T-helper 22 cell (primary cell): ENCODE data around the gene IL7R.
"Not testable (repeated sequence)": the region's sequence is repeated elsewhere in the genome, so short reads cannot be mapped to it uniquely, and the experiment has no call there.

Source experiments
- DNase-seq: peaks from one replicate; pipeline ENCODE4 v3.0.0-alpha.2; 2020; ENCODE audit warnings: low read depth

The IL7R gene

DNA sequence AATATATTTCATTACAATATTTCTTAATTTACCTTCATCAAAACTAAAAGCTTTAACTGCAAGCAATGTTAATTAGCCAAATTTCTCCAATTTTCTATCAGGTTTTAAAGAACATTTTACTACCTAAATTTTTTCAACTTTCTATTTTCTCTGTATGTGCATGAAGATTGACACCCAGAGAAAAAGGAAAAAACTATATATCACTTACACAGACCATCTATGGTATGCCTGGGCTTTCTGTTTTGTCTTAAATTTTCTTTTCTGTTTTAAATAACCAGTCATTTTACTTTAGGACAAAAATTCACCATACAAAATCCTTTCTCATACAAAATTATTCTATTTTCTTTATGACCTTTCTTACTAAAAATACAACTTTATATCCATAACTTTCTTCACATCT lies 13.8 kb upstream of the IL7R start:
- DNase-seq = no peak

DNA sequence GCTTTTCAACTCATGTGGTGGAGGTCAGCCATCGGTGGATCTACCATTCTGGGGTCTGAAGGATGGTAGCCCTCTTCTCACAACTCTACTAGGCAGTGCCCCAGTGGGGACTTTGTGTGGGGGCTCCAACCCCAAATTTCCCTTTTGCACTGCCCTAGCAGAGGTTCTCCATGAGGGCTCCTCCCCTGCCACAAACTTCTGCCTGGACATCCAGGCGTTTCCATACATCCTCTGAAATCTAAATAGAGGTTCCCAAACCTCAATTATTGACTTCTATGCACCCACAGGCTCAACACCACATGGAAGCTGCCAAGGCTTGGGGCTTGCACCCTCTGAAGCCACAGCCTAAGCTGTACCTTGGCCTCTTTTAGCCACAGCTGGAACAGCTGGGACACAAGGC lies 11.2 kb upstream of the IL7R start:
- DNase-seq = not testable (repeated sequence)

DNA sequence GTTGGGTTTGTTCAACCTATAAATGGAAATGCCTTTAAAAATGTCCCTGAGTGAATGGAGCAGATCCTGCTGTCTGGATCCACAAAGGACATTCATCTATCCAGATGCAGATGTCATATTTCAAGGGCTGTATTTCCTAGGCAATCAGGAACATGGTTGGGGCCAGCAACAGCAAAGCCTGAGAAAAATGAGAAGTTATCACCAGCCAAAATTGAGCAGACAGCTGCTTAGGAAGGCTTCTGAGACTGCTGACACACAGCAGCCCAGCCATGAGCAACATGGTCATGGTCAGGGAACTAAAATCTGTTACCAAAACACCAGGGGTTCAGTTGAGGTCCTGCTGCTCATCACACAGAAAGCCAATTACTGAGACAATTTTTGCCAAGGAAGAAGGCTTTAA lies 9.2 kb upstream of the IL7R start:
- DNase-seq = no peak

DNA sequence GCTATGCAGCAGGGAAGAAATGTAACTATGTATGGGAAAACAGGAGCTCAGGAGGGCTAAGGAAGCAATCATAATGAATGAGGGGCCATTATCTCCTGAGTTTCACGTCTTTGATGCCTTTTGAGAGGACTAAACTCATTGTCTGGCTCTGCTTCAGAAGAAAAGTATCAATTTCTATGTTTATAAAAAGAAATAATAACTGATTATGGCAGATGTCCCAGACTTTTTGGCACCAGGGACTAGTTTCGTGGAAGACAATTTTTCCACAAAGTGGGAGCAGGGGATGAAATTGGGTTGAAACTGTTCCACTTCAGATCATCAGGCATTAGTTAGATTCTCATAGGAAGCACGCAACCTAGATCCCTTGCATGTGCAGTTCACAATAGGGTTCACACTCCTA lies 8.7 kb upstream of the IL7R start:
- DNase-seq = no peak

DNA sequence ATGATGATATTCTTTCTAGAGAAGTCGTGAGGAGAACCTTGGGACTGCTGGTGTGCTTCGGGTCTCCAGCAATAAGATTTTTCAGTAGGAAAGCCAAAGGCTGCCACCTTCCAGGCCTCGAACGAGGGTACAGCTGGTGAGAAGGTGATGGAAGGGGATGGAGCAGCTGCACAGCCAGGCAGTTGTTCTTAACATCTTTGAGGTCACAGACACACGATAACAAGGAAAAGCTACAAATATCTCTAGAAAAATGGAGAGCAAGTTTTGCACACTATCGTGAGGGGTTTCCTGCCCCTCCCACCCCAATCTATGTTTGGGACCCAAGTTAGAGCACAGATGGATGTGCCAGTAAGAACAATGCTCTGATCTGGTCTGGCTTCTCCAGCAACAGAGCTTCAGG lies 6.8 kb upstream of the IL7R start:
- no peak for DNase-seq

DNA sequence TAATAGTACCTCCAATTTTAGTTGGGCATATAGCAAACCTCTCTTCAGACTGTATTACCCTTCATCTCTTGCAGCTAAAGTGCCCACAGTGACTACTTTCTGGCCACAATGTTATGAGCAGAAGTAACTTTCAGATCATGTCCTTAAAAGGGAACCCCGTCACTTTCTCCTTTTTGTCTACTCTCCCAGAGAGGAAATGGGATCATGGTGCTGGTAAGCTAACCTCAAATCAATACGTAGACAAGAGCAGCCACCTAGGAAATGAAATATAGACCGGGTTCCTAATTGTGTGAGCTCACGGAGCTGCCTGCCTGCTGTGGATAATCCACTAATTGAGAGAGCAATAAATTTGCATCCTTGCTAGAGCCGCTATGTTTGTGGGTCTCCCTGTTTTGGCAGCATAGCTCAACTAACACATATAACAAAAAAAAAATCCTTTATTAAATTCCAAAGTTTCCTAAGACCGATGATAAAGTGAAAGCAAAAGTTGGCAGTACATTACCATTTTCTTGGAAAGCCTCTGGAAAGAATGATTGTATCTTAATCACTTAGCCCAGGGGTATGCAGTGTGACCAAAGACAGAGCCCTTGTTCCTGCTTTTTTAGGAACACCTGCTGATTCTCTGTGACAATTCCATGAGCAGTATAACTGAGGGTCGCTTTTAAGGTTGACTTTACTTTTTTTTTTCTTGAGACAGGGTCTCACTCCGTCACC lies 5.6 kb upstream of the IL7R start:
- no peak for DNase-seq

DNA sequence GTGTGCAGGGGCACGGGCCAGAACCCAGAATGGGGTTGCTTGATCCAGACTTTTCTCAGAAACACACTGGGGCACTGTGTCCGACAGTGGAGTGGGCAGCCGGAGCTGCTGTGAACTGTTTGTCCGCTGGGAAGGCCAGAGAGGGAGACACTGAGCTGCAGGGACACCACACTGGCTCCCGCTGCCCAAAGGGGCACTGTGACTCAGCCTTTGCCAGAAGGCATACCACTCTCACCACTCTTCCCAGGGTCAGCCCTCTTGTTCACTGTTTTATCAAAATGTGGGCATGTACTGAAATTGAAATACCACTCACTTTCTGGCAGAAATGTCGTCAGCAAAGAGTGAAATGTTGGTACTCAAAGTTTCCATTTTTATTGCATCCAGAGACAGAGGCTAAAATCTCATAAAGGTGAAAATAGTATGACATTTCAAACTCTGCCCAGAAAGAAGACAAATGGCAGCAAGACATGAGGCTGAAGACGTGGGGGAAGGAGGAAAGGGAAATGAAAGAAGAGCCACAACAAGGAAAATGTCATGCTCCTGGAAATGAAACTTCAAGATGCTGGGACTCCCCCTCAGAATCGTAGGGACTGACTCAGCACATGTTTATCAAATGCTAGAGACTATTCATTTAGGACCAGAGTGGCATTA lies 4.5 kb upstream of the IL7R start:
- DNase-seq = peak; percentile 39

DNA sequence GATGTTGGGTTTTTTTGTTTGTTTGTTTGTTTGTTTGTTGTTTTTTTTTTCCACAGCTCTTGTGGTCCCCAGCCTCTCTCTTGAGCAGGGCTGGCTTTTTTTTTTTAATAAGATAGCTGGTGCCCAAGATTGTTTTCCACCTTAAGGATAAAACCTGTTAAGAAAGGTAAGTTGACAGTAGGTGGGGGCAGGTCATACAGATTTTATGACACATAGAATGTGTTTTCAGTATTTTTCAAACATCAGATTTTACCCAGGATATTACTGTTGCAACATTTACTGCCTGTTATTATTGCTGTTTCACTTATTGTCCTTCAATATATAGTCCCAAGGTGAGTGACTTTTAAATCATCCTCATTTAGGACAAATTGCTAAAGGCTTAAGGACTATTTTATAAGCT lies 3.9 kb upstream of the IL7R start:
- no peak for DNase-seq

DNA sequence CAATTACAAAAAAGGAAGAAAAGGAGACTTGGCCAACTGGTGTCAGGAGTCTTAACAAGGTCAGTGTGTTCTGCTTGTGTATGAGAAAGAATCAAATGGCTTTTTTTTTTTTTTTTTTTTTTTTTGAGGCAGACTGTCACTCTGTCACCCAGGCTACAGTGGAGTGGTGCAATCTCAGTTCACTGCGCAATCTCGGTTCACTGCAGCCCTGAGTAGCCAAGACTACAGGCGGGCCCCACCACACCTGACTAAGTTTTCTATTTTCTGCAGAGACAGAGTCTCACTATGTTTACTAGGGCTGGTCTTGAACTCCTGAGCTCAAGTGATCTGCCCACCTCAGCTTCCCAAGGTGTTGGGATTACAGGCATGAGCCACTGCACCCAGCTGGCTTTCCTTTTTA lies 3.1 kb upstream of the IL7R start:
- DNase-seq = peak; percentile 63

DNA sequence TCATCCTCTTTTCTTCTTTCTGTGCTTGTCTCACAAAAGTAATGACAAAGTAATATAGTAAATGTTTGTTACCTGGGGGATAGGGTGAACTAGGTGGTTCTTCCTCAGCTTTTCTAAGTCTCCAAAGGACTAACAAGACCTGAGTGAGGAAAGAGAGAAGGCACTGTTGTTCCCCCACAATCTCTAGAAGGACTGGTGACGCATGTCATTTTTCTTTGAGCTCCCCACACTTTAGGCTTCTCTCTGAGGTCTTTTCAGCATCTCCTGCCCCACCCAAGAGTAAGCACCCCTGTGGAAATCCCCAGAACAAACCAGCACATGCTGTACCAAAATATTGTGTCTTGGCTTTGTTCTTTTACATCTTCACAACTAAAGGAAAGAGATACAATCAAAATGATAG lies 2.4 kb upstream of the IL7R start:
- DNase-seq = peak; percentile 80

DNA sequence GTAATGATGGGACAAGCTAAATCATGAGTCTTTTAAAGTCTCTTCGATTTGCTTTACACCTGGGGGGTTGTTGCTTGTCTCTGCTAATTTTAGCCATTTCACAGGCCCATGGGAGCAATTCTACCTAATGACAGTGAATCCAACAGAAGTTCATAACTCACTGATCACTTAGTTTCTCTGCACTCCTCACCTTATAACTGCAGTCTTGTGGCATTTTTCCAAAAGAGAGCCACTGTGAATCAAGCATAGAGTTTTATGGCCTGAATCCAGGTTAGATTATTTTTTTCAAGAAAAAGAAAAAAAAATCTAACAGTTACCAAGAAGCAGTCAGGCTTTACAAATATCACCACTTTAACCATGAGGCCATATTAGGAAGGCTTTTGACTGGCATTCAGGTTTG lies 1.5 kb upstream of the IL7R start:
- DNase-seq = no peak

DNA sequence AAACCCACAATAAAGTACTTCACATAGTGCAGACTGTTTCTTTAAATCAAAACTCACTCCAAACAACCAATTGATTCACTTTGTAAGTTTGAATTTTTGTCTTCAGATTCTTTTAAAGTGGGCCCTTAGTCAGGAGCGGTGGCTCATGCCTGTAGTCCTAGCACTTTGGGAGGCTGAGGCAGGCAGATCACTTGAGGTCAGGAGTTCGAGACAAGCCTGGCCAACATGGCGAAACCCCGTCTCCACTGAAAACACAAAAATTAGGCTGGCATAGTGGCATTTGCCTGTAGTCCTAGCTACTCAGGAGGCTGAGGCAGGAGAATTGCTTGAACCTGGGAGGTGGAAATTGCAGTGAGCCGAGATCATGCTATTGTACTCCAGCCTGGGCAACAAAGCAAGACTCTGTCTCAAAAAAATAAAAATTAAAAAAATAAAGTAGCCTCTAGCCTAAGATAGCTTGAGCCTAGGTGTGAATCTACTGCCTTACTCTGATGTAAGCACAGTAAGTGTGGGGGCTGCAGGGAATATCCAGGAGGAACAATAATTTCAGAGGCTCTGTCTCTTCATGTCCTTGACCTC lies 416 bp upstream of the IL7R start:
- not testable (repeated sequence) for DNase-seq

DNA sequence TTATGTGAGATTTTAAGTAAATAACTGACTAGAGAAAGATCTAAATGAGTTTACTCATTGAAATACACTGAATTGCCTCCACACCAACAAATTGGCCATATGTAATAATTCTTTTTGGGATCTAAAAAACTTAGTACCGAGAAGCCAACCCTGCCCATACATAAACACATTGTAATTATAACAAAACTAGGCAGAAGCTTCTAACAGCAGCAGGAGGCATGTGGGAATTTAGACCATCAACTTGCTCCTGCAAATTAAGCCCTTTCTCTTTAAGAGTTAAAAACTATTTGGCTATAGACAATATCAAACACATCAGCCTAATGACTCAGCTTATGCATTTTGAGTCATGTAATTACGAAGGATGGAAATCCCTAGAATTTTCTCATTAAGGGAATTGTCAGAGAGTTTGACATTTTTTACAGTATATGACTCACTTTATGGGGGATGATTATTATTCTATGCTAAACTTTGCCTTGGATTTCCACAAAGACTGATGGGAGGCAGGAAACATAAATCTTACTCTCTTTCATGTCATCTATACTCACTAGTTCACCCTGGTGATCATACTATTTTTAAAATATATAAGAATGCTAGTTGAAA lies 1.0 kb downstream of the IL7R start:
- DNase-seq = no peak

DNA sequence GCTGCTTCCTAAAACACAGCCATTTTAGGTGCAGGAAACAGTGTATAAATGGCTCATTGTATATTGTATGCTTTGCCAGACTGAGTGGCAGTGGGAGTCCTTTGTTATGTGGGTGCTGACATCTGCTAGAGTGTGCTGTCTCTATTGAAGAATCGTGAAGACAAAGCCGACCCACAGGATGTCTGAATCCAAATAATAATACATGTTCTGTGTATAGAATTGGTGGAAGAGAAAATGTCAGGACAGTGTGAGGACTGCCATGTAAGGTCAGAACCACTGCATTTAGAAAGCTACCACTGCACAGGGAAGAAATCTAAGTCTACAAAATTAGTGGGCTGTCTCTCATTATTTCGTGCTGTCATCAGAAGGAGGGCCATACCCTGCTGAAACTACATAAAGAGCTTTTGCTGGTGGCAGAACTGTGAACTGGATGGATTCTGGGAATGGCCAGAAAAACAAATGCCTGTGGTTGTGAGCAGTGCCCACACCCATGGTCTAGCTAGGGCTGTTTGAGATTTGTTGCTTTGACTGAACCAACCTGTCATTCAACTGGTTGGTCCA lies 2.5 kb downstream of the IL7R start:
- no peak for DNase-seq

DNA sequence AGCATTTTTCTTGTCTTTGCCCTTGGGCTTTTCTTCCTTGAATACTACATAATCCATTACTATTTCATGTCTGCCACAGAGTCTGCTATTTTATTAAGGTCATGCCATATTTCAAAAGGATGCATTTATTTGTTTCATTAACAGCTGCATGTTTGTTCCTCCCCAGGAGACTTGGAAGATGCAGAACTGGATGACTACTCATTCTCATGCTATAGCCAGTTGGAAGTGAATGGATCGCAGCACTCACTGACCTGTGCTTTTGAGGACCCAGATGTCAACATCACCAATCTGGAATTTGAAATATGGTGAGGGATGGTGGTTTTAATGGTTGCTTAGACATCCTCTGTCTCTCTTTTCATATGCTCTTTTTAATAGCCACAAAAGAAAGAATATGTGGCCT lies 4.0 kb downstream of the IL7R start:
- no peak for DNase-seq

DNA sequence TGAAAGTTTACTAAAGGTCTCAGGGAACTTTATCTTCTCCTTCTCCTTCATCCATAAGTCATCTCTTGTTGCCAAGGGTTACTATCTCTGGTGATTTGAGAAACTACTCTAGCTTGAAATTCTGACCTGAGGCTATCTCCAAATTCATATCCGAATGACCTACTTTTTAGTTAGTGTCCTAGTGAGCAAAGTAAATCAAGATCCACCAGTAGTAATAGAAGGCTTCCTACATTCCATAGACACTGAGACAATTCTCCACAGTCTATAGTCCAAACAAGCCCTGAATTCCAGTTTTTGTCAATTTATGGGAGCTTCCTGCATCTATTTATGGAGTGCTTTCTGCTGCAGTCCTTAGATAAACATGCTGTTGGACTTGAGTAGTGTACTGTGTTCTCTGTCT lies 5.0 kb downstream of the IL7R start:
- no peak for DNase-seq

DNA sequence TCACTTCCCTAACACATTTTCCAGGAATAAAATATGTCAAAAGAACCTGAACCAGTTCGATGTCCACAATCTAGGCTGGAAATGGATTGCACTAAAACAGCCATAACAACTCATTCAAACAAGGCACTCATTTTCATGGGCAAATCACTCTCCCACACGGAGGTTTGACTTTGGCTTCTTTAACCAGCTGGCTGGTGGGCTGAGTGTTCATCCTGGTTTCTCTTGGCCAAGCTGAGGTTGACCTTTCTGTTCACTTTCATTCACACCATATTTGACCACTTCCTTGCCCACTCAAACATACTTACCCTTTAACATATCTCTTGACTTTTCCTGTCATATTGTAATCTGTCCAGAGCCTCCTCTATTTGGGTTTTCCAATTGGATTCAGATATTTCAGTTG lies 5.4 kb downstream of the IL7R start:
- no peak for DNase-seq

DNA sequence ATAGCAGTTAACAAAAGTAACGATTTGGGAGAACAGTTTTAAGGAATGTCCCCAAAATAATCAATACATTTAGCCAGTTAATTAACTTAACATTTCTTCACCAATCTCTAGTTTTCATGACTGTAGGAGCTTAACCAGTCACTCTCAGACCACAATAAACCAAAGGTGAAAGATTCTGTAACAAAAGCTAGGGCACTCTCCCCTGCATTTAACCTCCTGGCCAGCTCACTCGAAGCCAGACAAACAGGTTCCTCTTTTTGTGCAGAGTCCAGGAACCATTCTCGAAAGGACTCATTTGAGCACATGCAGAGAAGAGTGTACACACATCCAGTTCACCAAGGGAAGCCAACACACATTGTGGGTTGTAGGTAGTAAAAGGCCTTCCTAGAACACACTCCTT lies 6.5 kb downstream of the IL7R start:
- DNase-seq = no peak

DNA sequence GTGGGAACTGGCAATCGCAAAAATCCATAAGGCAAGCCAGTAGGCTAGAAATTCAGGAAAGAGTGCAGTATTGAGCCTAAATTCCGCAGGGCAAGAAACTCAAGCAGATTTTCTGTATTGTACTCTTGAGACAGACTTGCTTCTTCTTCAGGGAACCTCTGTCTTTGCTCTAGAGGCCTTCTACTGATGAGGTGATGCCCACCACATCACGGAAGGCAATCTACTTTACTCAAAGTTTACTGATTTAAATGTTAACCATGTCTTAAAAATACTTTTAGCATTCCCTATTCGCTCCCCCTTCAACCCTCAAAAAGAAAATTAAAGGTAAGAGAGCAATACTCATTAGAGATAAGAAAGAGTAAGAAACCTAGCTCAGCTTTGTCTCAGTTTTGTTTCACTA lies 11.3 kb downstream of the IL7R start:
- DNase-seq = no peak

DNA sequence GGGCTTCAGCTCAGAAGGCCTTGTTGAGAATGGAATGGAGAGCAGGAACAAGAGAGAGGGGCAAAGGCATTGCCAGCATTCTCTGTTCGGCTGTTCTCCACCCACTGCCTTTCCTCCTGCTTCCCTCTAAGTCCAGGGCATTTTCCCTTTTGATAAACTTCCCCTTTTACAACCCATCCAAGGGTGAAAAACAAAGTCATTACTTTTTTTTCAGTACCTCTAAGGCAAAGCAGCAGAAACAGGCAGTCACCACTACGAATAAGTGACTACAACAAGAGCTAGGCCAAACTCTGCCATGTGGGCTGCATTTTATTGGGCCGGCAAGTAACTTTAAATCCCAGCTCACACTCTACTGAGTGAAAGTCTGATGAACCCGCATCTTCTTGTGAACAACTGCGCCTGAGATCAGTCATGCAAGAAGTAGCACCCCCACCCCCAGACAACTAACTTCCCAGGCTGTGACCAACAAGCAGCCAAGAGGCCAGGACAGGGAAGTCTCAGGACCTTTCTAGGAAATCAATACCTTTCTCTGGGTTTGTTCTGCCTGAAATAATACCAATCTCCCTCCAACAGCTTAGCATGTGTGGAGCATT lies 13.1 kb downstream of the IL7R start:
- no peak for DNase-seq

DNA sequence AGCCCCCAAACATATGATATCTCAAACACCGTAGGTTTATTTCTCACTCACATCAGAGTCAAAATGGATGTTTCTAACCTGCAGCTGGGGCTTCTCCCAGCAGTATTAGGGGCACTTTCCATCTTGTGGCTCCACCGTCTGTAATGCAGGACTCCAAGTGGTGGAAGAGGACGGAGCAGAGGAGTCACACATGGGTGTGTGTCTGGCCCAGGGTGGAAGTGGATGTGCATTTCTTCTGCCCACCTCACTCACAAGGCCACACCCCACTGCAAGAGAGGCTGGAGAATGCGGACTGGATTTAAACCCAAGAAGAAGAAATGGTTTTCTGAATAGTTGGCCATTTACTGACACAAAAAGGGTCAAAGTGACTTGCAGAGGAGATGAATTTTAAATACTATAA lies 13.9 kb downstream of the IL7R start:
- no peak for DNase-seq

DNA sequence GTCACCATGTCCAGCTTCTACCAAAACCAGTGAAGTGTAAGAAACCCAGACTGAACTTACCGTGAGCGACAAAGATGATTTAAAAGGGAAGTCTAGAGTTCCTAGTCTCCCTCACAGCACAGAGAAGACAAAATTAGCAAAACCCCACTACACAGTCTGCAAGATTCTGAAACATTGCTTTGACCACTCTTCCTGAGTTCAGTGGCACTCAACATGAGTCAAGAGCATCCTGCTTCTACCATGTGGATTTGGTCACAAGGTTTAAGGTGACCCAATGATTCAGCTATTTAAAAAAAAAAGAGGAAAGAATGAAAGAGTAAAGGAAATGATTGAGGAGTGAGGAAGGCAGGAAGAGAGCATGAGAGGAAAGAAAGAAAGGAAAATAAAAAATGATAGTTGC lies 19.8 kb downstream of the IL7R start:
- no peak for DNase-seq

DNA sequence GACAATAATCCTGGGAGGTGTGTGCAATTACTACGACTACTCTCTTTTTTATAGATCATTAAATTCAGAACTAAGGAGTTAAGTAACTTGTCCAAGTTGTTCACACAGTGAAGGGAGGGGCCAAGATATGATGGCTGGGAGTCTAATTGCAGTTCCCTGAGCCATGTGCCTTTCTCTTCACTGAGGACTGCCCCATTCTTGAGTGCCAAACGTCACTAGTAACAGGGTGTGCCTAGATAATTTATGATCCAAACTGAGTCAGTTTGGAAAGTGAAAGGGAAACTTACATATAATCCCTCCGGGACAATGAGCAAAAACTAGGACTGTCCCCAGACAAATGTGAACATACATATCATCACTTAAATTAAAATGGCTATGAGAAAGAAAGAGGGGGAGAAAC lies 20.2 kb downstream of the IL7R start:
- DNase-seq = no peak
